H9 (cell line): ENCODE measurements around the gene MFSD6. TPM values are rescaled to one million over a fixed set of nuclear protein-coding genes. Genes with fewer than 3 reads are reported as not detected.

ENCODE experiments used
- DNase-seq: peaks from one replicate; pipeline ENCODE4 v3.0.0-alpha.2; 2017
- H2AFZ ChIP-seq: one replicate; pipeline ENCODE4 v1.6.1; 2013; ENCODE audit warnings: mild to moderate bottlenecking, low read length, control low read depth, moderate library complexity
- H2AK5ac ChIP-seq: 2 replicates; pipeline ENCODE4 v1.6.1; 2013; ENCODE audit warnings: low read length, control low read depth, mixed read lengths; ENCODE audit not compliant: insufficient read length
- H2BK120ac ChIP-seq: one replicate; pipeline ENCODE4 v1.6.1; 2013; ENCODE audit warnings: low read depth, mild to moderate bottlenecking, low read length, control low read depth, inconsistent platforms; ENCODE audit not compliant: poor library complexity, severe bottlenecking
- H2BK12ac ChIP-seq: 2 replicates; pipeline ENCODE4 v1.6.1; 2013; ENCODE audit warnings: low read length, control low read depth, mixed read lengths, low read depth; ENCODE audit not compliant: insufficient read length
- H2BK15ac ChIP-seq: 2 replicates; pipeline ENCODE4 v1.6.1; 2013; ENCODE audit warnings: low read depth, low read length, control low read depth
- H2BK20ac ChIP-seq: one replicate; pipeline ENCODE4 v1.6.1; 2013; ENCODE audit warnings: low read depth, mild to moderate bottlenecking, low read length, control low read depth, inconsistent platforms; ENCODE audit not compliant: poor library complexity, severe bottlenecking
- H2BK5ac ChIP-seq: 2 replicates; pipeline ENCODE4 v1.6.1; 2013; ENCODE audit warnings: low read length, control low read depth, mixed read lengths; ENCODE audit not compliant: insufficient read length
- H3K14ac ChIP-seq: 2 replicates; pipeline ENCODE4 v1.6.1; 2013; ENCODE audit warnings: low read length, control low read depth; ENCODE audit not compliant: insufficient read depth
- H3K18ac ChIP-seq: 2 replicates; pipeline ENCODE4 v1.6.1; 2013; ENCODE audit warnings: low read depth, mild to moderate bottlenecking, mixed read lengths, low read length, control low read depth; ENCODE audit not compliant: insufficient read length
- H3K23ac ChIP-seq: 2 replicates; pipeline ENCODE4 v1.6.1; 2013; ENCODE audit warnings: low read length, control low read depth, mixed read lengths, low read depth; ENCODE audit not compliant: insufficient read length
- H3K23me2 ChIP-seq: 2 replicates; pipeline ENCODE4 v1.6.1; 2013; ENCODE audit warnings: low read depth, mild to moderate bottlenecking, mixed read lengths, low read length, control low read depth; ENCODE audit not compliant: insufficient read length, poor library complexity, severe bottlenecking
- H3K27ac ChIP-seq: 2 replicates; pipeline ENCODE4 v1.5.1; 2013; ENCODE audit warnings: low read length, control low read depth, mixed read lengths, low read depth; ENCODE audit not compliant: insufficient read length
- H3K27me3 ChIP-seq: 2 replicates; pipeline ENCODE4 v1.6.1; 2013; ENCODE audit warnings: low read length, control low read depth, inconsistent platforms; ENCODE audit not compliant: insufficient read depth
- H3K4ac ChIP-seq: 2 replicates; pipeline ENCODE4 v1.6.1; 2013; ENCODE audit warnings: low read depth, mild to moderate bottlenecking, control low read depth, inconsistent platforms, low read length, moderate library complexity
- H3K4me1 ChIP-seq: 2 replicates; pipeline ENCODE4 v1.6.1; 2013; ENCODE audit warnings: low read length, control low read depth, inconsistent platforms; ENCODE audit not compliant: insufficient read depth
- H3K4me2 ChIP-seq: 2 replicates; pipeline ENCODE4 v1.6.1; 2013; ENCODE audit warnings: low read length, control low read depth, mixed read lengths; ENCODE audit not compliant: insufficient read length, insufficient read depth
- H3K56ac ChIP-seq: 2 replicates; pipeline ENCODE4 v1.6.1; 2013; ENCODE audit warnings: low read depth, mild to moderate bottlenecking, mixed read lengths, low read length, control low read depth; ENCODE audit not compliant: insufficient read length
- H3K79me1 ChIP-seq: 2 replicates; pipeline ENCODE4 v1.6.1; 2013; ENCODE audit warnings: low read depth, mild to moderate bottlenecking, moderate library complexity, low read length, control low read depth, inconsistent platforms; ENCODE audit not compliant: insufficient read depth, poor library complexity, severe bottlenecking
- H3K79me2 ChIP-seq: 2 replicates; pipeline ENCODE4 v1.6.1; 2013; ENCODE audit warnings: low read length, control low read depth, inconsistent platforms; ENCODE audit not compliant: insufficient read depth
- H3K9ac ChIP-seq: 2 replicates; pipeline ENCODE4 v1.6.1; 2013; ENCODE audit warnings: low read length, control low read depth, mixed read lengths; ENCODE audit not compliant: insufficient read length; ENCODE audit errors: extremely low read depth
- H3K9me3 ChIP-seq: one replicate; pipeline ENCODE4 v1.6.1; 2013; ENCODE audit warnings: low read depth, low read length, inconsistent platforms; ENCODE audit not compliant: control insufficient read depth
- H3T11ph ChIP-seq: one replicate; pipeline ENCODE4 v1.6.1; 2013; ENCODE audit warnings: mild to moderate bottlenecking, low read length, control low read depth, inconsistent platforms
- H4K20me1 ChIP-seq: one replicate; pipeline ENCODE4 v1.6.1; 2013; ENCODE audit not compliant: control insufficient read depth, insufficient read length, insufficient read depth
- H4K5ac ChIP-seq: 2 replicates; pipeline ENCODE4 v1.6.1; 2013; ENCODE audit warnings: low read depth, mild to moderate bottlenecking, mixed read lengths, low read length, control low read depth; ENCODE audit not compliant: insufficient read length
- H4K8ac ChIP-seq: replicated peaks from 2 replicates; pipeline ENCODE4 v1.6.1; 2013; ENCODE audit warnings: low read length, control low read depth, mixed read lengths, low read depth; ENCODE audit not compliant: insufficient read length
- H4K91ac ChIP-seq: 2 replicates; pipeline ENCODE4 v1.6.1; 2013; ENCODE audit warnings: low read depth, mild to moderate bottlenecking, moderate library complexity, mixed read lengths, low read length, control low read depth; ENCODE audit not compliant: insufficient read length
- H3K27ac Mint-ChIP-seq, 3 experiments: 2 replicates in 2 of 3; 3 replicates in 1 of 3; pipeline ENCODE4 v1.8.0; 2020 to 2021; ENCODE audit warnings: mixed read lengths in 3 of 3, mild to moderate bottlenecking in 1 of 3, moderate library complexity in 1 of 3
- H3K27me3 Mint-ChIP-seq: 2 replicates; pipeline ENCODE4 v1.8.0; 2021; ENCODE audit warnings: low read depth, mild to moderate bottlenecking, moderate library complexity, mixed read lengths
- H3K36me3 Mint-ChIP-seq, 3 experiments: 2 replicates in 2 of 3; 3 replicates in 1 of 3; pipeline ENCODE4 v1.8.0; 2020 to 2021; ENCODE audit warnings: low read depth in 3 of 3, mixed read lengths in 3 of 3; ENCODE audit not compliant: insufficient read depth in 1 of 3
- H3K4me1 Mint-ChIP-seq, 2 experiments: 2 replicates each; pipeline ENCODE4 v1.8.0; 2020; ENCODE audit warnings: mixed read lengths in 2 of 2
- H3K4me3 Mint-ChIP-seq, 2 experiments: 2 replicates in 1 of 2; 3 replicates in 1 of 2; pipeline ENCODE4 v1.8.0; 2020 to 2021; ENCODE audit warnings: mild to moderate bottlenecking in 2 of 2, mixed read lengths in 2 of 2, moderate library complexity in 1 of 2
- H3K9me3 Mint-ChIP-seq, 2 experiments: 2 replicates in 1 of 2; 3 replicates in 1 of 2; pipeline ENCODE4 v1.8.0; 2020; ENCODE audit warnings: mild to moderate bottlenecking in 2 of 2, mixed read lengths in 2 of 2, moderate library complexity in 1 of 2
- WGBS: extraction: QIAGEN DNeasy Blood & Tissue Kit; methylation state at CpG from one replicate; pipeline ENCODE4 v1.1.7; 2013; ENCODE audit warnings: missing lambda C conversion rate, low lambda C conversion rate, mixed read lengths; ENCODE audit not compliant: insufficient read length; ENCODE audit errors: extremely low coverage; 5-methylcytosine and 5-hydroxymethylcytosine counted together
- total RNA-seq: library from RNA; stranded (reverse); gene quantifications from 2 replicates; pipeline ENCODE4 v1.2.1, GENCODE V29; 2021
- TF ChIP-seq, protein P1 (sequence below): fragments of 200-600 bp; sonication (generic); conservative IDR thresholded peaks from 3 replicates; pipeline ENCODE4 v1.8.0; 2021; ENCODE audit warnings: antibody characterized with exemption, mild to moderate bottlenecking

Gene MFSD6
- total RNA-seq, 1 experiment from 2014 or later, result 4.0 TPM

DNA sequence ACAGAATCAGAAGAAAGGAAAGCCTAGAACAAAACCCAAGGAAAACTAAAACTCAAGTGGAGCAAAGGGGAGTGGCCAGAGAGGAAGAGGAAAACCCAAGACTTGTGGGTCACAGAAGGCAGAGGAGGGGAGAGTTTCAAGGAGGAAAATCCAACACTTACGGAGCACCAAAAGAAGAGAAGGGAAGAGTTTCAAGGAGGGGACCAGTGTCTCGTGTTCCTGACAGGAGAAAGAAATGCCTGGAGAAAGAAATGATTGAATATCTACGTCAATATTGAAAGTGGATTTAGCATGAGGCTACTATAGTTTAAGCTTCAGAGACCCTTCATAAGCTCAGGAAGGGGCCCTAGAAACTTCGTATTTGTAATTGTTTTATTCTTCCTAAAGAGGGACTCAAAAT is 1.4 kb upstream of the MFSD6 start:
- H3K9me3 ChIP-seq, result no peaks in the 10 kb centered on the region
- no peak overlapping the region for H3K56ac ChIP-seq
- H4K8ac ChIP-seq, result no peak overlapping the region
- no peak overlapping the region for H3K14ac ChIP-seq
- no peaks in the 10 kb centered on the region for H4K20me1 ChIP-seq
- no peak overlapping the region for H3K23ac ChIP-seq
- H2BK5ac ChIP-seq, result no peak overlapping the region
- no peak overlapping the region for H2BK12ac ChIP-seq
- no peak overlapping the region for H3K4ac ChIP-seq
- no peak overlapping the region for H3K18ac ChIP-seq
- H3K27me3 ChIP-seq, result no peaks in the 10 kb centered on the region; the same call in 1 of the 2 replicates
- H3K4me1 ChIP-seq, result no peaks in the 10 kb centered on the region
- H3K23me2 ChIP-seq, result peaks cover 8% of the 10 kb centered on the region
- WGBS, result no CpG with 5 or more reads among the region's 4 CpGs
- H3K79me1 ChIP-seq, result no peaks in the 10 kb centered on the region
- H3T11ph ChIP-seq, result no peak overlapping the region
- no peak overlapping the region for H3K9ac ChIP-seq
- H4K91ac ChIP-seq, result no peak overlapping the region
- no peaks in the 10 kb centered on the region for H3K36me3 Mint-ChIP-seq
- no peak overlapping the region for H3K4me3 Mint-ChIP-seq
- TF ChIP-seq, protein P1, sequence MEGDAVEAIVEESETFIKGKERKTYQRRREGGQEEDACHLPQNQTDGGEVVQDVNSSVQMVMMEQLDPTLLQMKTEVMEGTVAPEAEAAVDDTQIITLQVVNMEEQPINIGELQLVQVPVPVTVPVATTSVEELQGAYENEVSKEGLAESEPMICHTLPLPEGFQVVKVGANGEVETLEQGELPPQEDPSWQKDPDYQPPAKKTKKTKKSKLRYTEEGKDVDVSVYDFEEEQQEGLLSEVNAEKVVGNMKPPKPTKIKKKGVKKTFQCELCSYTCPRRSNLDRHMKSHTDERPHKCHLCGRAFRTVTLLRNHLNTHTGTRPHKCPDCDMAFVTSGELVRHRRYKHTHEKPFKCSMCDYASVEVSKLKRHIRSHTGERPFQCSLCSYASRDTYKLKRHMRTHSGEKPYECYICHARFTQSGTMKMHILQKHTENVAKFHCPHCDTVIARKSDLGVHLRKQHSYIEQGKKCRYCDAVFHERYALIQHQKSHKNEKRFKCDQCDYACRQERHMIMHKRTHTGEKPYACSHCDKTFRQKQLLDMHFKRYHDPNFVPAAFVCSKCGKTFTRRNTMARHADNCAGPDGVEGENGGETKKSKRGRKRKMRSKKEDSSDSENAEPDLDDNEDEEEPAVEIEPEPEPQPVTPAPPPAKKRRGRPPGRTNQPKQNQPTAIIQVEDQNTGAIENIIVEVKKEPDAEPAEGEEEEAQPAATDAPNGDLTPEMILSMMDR, result no peak
- H2BK120ac ChIP-seq, result no peak overlapping the region
- H3K79me2 ChIP-seq, result no peaks in the 10 kb centered on the region
- H2BK15ac ChIP-seq, result no peak overlapping the region
- no peak overlapping the region for H2AFZ ChIP-seq
- H3K27ac ChIP-seq, result no peak overlapping the region
- peaks cover 10 to 11% of the 10 kb centered on the region in 2 experiments for H3K4me1 Mint-ChIP-seq
- no peak overlapping the region for H4K5ac ChIP-seq
- H3K9me3 Mint-ChIP-seq, result no peaks in the 10 kb centered on the region
- H3K4me2 ChIP-seq, result no peak overlapping the region
- H3K27me3 Mint-ChIP-seq, result peaks cover 20% of the 10 kb centered on the region
- H3K27ac Mint-ChIP-seq, result no peak overlapping the region
- no peak overlapping the region for H2AK5ac ChIP-seq
- no peak for DNase-seq
- peak overlapping the region; percentile 60 for H2BK20ac ChIP-seq
